NCI-H1694 (cell line): ENCODE measurements around the gene ISCU.
A peak's percentile ranks its signal among the peaks of the same experiment; 100 is the strongest.
"Not testable (repeated sequence)": the region's sequence is repeated elsewhere in the genome, so short reads cannot be mapped to it uniquely, and the experiment has no call there.

Experiments
- DNase-seq: peaks from one replicate; lab custom pipeline; 2025; lab: John Stamatoyannopoulos, UW

Gene ISCU

DNA sequence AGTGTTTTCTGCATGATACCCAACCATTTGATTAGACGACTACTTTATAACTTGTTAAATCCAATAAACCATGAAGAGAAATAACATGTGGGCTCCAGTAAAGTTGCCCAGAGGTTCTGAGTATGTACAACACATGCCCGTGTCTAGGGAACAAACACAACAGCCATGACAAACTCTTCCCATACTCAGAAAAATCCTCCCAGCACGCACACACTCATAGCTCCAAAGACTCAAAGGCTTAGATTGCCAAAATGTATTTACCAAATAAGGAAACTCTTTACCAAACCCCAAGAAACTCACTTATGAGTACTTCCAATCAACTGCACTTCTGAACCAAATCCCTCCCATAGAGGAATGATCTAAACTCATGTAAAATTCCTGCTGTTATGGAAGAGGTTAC lies 18.7 kb upstream of the ISCU start:
- DNase-seq: no peak

GRCh38 chr12:108547686-108548085 lies 14.7 kb upstream of the ISCU start:
- no peak for DNase-seq

- DNase-seq: no peak
Measured at GRCh38 chr12:108548954-108549521, 13.4 kb upstream of the ISCU start.

DNA sequence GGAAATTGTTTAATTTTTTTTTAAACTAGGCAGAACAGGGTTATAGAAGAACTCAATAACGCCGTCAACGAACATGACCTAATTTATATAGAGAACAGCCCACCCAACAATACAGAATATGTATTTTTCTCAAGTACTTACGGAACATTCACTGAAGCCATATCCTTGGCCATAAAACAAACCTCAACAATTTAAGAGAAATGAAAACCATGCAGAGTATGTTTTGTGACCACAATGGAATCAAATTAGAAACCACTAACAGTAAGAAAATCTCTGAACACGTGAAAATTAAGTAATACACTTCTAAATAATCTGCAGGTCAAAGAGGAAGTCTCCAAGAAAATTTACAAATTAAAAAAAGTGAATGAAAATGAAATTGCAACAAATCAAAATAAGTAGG lies 10.9 kb upstream of the ISCU start:
- DNase-seq: no peak

GRCh38 chr12:108553799-108554198 lies 8.6 kb upstream of the ISCU start:
- no peak for DNase-seq

- DNase-seq: not testable (repeated sequence)
Measured at GRCh38 chr12:108555383-108555782, 7.0 kb upstream of the ISCU start.

DNA sequence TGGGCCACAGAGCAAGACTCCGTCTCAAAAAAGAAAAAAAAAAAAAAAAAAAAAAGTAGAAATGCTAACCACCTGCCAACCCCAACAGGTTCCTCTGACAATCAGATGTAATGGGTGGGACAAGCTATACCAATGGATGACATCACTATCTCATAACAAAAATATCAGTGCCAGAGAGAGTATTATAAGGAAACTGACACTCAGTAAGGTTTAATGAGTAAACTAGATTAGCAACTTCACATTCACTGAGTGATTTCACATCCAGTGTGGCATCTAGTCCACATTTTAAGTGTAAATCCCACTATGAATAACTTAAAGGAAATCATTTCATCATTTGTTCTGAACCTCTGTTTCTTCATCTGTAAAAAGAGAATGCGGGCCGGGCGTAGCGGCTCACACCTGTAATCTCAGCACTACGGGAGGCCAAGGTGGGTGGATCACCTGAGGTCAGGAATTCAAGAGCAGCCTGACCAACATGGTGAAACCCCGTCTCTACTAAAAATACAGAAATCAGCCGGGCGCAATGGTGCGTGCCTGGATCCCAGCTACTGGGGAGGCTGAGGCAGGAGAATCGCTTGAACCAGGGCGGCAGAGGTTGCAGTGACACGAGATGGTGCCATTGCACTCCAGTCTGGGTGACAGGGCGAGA lies 3.3 kb upstream of the ISCU start:
- DNase-seq: no peak

DNA sequence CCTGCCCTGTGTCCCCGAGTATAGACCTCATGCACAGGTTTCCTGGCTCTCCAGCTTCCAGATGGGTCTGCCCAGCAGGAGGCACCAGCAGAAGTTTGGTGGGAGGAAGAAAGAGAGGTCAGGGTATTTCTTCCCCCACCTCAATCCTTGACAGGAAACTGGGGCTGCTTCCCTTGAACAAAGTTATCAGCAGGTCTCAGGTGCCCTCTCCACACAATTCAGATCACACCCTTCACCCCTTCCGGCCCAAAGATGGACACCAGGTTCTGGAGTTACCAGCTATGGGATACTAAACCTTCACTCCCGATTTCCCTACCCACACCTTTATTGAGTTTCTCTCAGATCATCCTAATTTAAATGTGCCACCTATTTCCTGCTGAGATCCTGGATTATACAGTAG lies 2.6 kb upstream of the ISCU start:
- DNase-seq: no peak

DNA sequence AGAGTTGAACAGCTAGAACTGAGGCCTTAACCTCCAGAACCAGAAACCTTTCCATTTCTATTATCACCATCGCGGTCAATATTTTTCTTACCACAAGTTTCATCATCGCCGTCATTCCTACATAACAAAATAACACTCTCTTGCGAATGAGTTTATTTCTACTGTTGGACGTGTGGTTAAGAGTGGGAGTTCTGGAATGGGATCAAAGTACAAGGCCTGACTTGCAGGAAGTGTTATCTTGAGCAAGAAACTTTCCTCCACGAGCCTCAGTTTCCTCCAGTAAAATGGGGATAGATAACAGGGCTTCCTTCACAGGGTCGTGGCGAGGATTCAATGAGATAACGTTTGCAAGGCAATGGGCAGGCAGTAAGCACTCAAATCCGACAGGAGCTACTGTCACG lies 2.1 kb upstream of the ISCU start:
- DNase-seq: no peak

DNA sequence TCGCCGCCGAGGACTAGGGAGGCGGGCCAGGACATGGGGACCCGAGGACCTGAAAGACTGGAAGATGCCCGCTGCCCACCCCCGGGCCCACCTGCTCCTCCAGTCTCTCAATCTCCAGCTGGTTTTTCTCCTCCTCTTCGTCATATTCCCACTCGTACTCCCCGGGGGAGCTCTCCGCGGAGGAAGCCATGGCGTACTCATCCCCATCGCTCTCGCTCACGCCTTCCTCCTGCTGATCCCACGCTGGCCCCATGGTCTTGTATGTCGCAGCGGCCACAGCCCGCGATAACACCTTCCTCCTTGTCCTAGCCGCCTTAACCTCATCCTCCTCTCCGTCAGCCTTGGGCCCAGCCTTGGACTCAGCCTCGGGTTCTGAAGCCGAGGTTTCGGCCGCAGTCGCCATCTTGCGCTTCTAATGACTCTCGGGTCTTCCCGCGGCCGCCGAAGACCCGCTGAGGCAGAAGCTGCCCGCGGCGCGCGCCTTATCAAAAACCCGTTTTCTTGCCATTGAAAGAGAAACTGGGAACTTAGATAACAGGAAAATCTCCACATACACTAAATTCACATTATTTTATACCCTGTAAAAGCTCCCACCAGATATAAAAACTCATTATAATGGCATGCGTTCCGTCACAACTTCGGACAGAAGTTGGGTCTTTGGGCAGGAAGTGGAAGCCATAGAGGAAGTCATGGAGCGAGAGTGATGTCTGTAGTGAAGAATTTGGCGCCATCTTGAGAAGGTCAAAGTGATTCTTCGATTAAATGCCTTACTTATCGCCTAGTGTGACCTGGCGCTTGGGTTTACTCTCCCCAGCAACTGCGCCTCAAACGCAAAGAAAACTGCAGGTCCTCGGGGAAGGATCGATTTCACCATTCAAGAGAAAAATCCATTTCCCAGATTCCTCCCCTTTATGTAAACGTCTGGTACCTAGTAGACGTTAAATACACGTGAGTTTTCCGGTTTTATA lies 1.4 kb upstream of the ISCU start, which contains the start of gene SART3:
Gene SART3, minus strand, starts transcription at position 422 of the 968 bp plus-strand sequence. Its CDS starts 19 bp downstream, at position 403.
- peak; percentile 87 for DNase-seq

GRCh38 chr12:108561852-108562347 lies 496 bp upstream of the ISCU start:
- DNase-seq: no peak

- DNase-seq: peak; percentile 70
Measured at GRCh38 chr12:108563136-108563803, 874 bp downstream of the ISCU start.

DNA sequence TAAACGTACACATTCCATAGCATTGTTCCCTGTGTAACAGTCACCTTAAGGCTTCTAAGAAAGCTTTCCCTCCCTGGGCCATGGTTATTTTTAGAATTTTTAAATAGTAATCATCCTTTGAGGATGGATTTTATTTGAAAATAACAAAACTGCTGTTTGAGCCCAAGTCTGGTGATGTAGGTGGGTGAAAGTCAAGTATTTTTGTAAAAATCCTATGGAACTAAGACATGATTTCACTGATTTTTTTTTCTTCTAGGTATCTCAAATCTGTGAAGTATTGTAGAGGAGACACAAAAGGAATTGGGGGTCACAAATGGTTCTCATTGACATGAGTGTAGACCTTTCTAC lies 1.4 kb downstream of the ISCU start:
- DNase-seq: no peak

- DNase-seq: no peak
Measured at GRCh38 chr12:108564724-108565123, 2.3 kb downstream of the ISCU start.

GRCh38 chr12:108565146-108565545 lies 2.8 kb downstream of the ISCU start:
- no peak for DNase-seq

DNA sequence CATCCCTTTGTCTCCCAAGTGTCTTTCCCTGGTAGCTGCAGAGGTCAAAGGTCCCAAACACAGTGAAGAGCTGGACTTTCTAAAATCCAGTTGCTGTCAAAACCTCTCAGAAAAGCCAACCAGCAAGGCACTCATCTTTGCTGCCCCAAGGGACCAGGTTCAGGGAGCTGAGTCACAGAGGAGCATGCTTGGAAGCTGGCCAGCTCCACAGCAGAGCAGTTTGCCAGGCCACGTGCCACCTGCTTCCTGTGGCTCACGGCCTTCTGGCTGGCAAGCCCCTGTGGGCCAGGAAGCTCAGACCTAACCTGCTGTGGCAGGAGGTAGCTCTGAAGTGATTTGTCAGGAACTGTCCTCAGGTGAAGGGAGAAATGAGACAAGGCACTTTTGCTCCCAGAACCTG lies 3.6 kb downstream of the ISCU start:
- peak; percentile 79 for DNase-seq

- DNase-seq: no peak
Measured at GRCh38 chr12:108566452-108566851, 4.1 kb downstream of the ISCU start.

GRCh38 chr12:108567406-108568337 lies 5.3 kb downstream of the ISCU start:
- DNase-seq: no peak

DNA sequence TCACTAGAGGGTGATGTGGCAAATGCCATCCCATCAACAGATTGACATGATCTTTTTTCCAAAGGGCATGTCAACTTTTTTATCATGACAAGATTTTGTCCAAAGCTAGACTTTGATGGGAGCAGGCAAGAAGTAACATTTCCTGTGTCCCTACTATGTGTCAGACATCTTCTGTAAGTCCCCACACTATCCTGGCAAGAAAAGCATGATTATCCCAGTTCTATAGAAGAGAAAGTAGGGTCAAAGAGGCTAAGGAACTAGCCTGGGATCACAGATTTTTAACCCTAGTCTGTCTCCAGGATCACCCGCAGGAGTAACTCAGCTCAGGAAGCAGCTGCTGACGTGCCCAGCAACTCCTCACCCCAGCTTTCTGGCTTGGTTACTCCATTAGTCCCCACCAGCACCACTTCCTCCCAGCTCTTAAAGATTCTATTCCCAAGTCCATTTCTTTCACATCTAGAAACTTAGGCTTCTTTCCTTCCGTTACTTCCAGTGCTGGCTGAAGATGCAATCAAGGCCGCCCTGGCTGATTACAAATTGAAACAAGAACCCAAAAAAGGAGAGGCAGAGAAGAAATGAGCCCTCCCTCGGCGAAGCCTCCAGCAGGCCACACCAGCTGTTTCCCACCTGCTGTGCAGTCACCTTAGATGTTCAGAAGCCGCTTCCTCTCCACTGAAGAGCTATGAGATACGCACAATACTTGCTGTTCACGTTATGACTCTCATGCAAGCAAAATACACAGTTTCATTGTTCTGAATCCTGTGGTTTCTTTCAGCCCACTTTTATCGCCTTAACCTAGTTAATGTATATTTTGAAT lies 6.2 kb downstream of the ISCU start:
- DNase-seq: no peak
